HepG2 (cell line): Measurements from ENCODE around the gene TBL3. TPM values are rescaled to one million over a fixed set of nuclear protein-coding genes. Genes with fewer than 3 reads are reported as not detected.

Experiments
- FOSL2 ChIP-seq: sonication (generic); formaldehyde crosslinking; IDR thresholded peaks from 2 replicates; pipeline ENCODE4 v1.4.0; 2020; ENCODE audit warnings: missing genetic modification reagents
- GATAD1 ChIP-seq: IDR thresholded peaks from 2 replicates; pipeline ENCODE4 v1.6.1; 2016; ENCODE audit warnings: missing genetic modification reagents, missing compliant biosample characterization
- GZF1 ChIP-seq: sonication (generic); formaldehyde crosslinking; IDR thresholded peaks from 2 replicates; pipeline ENCODE4 v1.5.1; 2020; ENCODE audit warnings: mild to moderate bottlenecking, missing genetic modification reagents
- HNRNPL ChIP-seq: fragments of 200-400 bp; formaldehyde crosslinking; IDR thresholded peaks from 2 replicates; pipeline ENCODE4 v1.6.1; 2017; ENCODE audit warnings: mild to moderate bottlenecking, low read depth, low read length
- MED8 ChIP-seq: sonication (generic); formaldehyde crosslinking; IDR thresholded peaks from 2 replicates; pipeline ENCODE4 v1.8.1; 2023; ENCODE audit warnings: mild to moderate bottlenecking, missing genetic modification reagents; ENCODE audit not compliant: insufficient replicate concordance
- NR2F2 ChIP-seq: IDR thresholded peaks from 2 replicates; pipeline ENCODE4 v1.6.1; 2012; ENCODE audit warnings: low read depth, inconsistent platforms, borderline replicate concordance
- PAXIP1 ChIP-seq: sonication (generic); formaldehyde crosslinking; conservative IDR thresholded peaks from 2 replicates; pipeline ENCODE4 v1.4.0; 2020; ENCODE audit warnings: mild to moderate bottlenecking, missing genetic modification reagents, moderate library complexity
- SALL1 ChIP-seq: sonication (generic); formaldehyde crosslinking; IDR thresholded peaks from 2 replicates; pipeline ENCODE4 v1.8.0; 2022; ENCODE audit warnings: mild to moderate bottlenecking, missing genetic modification reagents
- SNAPC2 ChIP-seq: sonication (generic); formaldehyde crosslinking; IDR thresholded peaks from 2 replicates; pipeline ENCODE4 v1.8.1; 2022; ENCODE audit warnings: mild to moderate bottlenecking, missing genetic modification reagents
- STAG1 ChIP-seq: sonication (generic); formaldehyde crosslinking; IDR thresholded peaks from 2 replicates; pipeline ENCODE4 v1.4.0; 2020; ENCODE audit warnings: missing genetic modification reagents
- TBX2 ChIP-seq: sonication (generic); formaldehyde crosslinking; IDR thresholded peaks from 2 replicates; pipeline ENCODE4 v1.5.0; 2020; ENCODE audit warnings: missing genetic modification reagents, mild to moderate bottlenecking, borderline replicate concordance
- TERF1 ChIP-seq: sonication (generic); formaldehyde crosslinking; IDR thresholded peaks from 2 replicates; pipeline ENCODE4 v1.8.0; 2022; ENCODE audit warnings: mild to moderate bottlenecking, missing genetic modification reagents, moderate library complexity
- UBTF ChIP-seq: sonication (generic); formaldehyde crosslinking; IDR thresholded peaks from 2 replicates; pipeline ENCODE4 v1.4.0; 2020; ENCODE audit warnings: mild to moderate bottlenecking, missing genetic modification reagents
- YY1 ChIP-seq: IDR thresholded peaks from 2 replicates; pipeline ENCODE4 v1.6.1; 2011; ENCODE audit warnings: low read length, low read depth, moderate library complexity, mild to moderate bottlenecking; ENCODE audit not compliant: insufficient read depth, insufficient replicate concordance
- ZBTB38 ChIP-seq: sonication (generic); formaldehyde crosslinking; IDR thresholded peaks from 2 replicates; pipeline ENCODE4 v1.5.1; 2020; ENCODE audit warnings: mild to moderate bottlenecking, missing genetic modification reagents
- ZBTB7B ChIP-seq: sonication (generic); formaldehyde crosslinking; IDR thresholded peaks from 2 replicates; pipeline ENCODE4 v1.4.0; 2020; ENCODE audit warnings: missing genetic modification reagents
- ZFP37 ChIP-seq: sonication (generic); formaldehyde crosslinking; IDR thresholded peaks from 2 replicates; pipeline ENCODE4 v1.4.0; 2020; ENCODE audit warnings: missing genetic modification reagents, borderline replicate concordance
- ZNF230 ChIP-seq: sonication (generic); formaldehyde crosslinking; IDR thresholded peaks from 2 replicates; pipeline ENCODE4 v1.4.0; 2020; ENCODE audit warnings: mild to moderate bottlenecking, missing genetic modification reagents
- ZNF343 ChIP-seq: sonication (generic); formaldehyde crosslinking; IDR thresholded peaks from 2 replicates; pipeline ENCODE4 v1.4.0; 2020; ENCODE audit warnings: mild to moderate bottlenecking, missing genetic modification reagents
- ZNF598 ChIP-seq: sonication (generic); formaldehyde crosslinking; IDR thresholded peaks from 2 replicates; pipeline ENCODE4 v1.5.1; 2020; ENCODE audit warnings: mild to moderate bottlenecking, missing genetic modification reagents, borderline replicate concordance
- ZNF674 ChIP-seq: sonication (generic); formaldehyde crosslinking; IDR thresholded peaks from 2 replicates; pipeline ENCODE4 v1.5.0; 2020; ENCODE audit warnings: low read depth, mild to moderate bottlenecking, missing genetic modification reagents
- ZNF747 ChIP-seq: sonication (generic); formaldehyde crosslinking; IDR thresholded peaks from 2 replicates; pipeline ENCODE4 v1.8.1; 2023; ENCODE audit warnings: missing genetic modification reagents, mild to moderate bottlenecking, borderline replicate concordance
- ZNF879 ChIP-seq: sonication (generic); formaldehyde crosslinking; IDR thresholded peaks from 2 replicates; pipeline ENCODE4 v1.8.1; 2023; ENCODE audit warnings: missing genetic modification reagents
- polyA plus RNA-seq, 8 experiments: library from polyadenylated mRNA; depleted of rRNA in 3 of 8; stranded (reverse) in 7 of 8; unstranded in 1 of 8; fragments of >200 nt; fragmentation: Illumina TruSeq in 4 of 8; extraction: Trizol in 4 of 8; gene quantifications; 2 replicates each; pipeline versions ENCODE4 v1.2.1 to v1.2.3, GENCODE V29; 2011 to 2016; ENCODE audit warnings: low read depth in 4 of 8, missing spikeins in 1 of 8, mixed read lengths in 1 of 8; ENCODE audit not compliant: insufficient read depth in 1 of 8
- total RNA-seq, 5 experiments: library from RNA; depleted of rRNA; stranded (reverse); fragments of >200 nt; fragmentation: Illumina TruSeq; extraction: Trizol; gene quantifications; 2 replicates each; pipeline ENCODE4 v1.2.3, GENCODE V29; 2016; ENCODE audit warnings: low read depth in 1 of 5

TBL3 gene
- total and polyA plus RNA-seq, 2 of the 13 experiments (the other 11 are each of a cell fraction or from before 2014, with no cell fraction given), result 16.8 to 38.0 TPM

GRCh38 chr16:2023092-2024031 is 51.5 kb downstream of the TBL3 start (continued):
- TF ChIP-seq TERF1 (CRISPR knock-in tag) (no peak), SALL1 (peak; percentile 55), ZNF747 (CRISPR knock-in tag) (peak; percentile 90), ZNF879 (CRISPR knock-in tag) (no peak), ZNF230 (CRISPR knock-in tag) (no peak; the same call in 1 of the 2 replicates), ZNF598 (no peak), ZNF674 (CRISPR knock-in tag) (no peak), NR2F2 (no peak), ZBTB7B (CRISPR knock-in tag) (peak; percentile 56; the same call in 1 of the 2 replicates), ZNF343 (CRISPR knock-in tag) (no peak), UBTF (CRISPR knock-in tag) (peak; percentile 3; the same call in 1 of the 2 replicates), FOSL2 (peak; percentile 40; the same call in 1 of the 2 replicates), GATAD1 (CRISPR knock-in tag) (peak; percentile 81), PAXIP1 (CRISPR knock-in tag) (peak; percentile 20), SNAPC2 (CRISPR knock-in tag) (no peak), ZFP37 (CRISPR knock-in tag) (0 out of 2 replicates have a peak, but pooled peaks have one; percentile 43), TBX2 (peak; percentile 81), HNRNPL (0 out of 2 replicates have a peak, but pooled peaks have one; percentile 40), ZBTB38 (CRISPR knock-in tag) (peak; percentile 79), STAG1 (peak; percentile 96), MED8 (peak; percentile 27), GZF1 (CRISPR knock-in tag) (peak; percentile 75; the same call in 1 of the 2 replicates), YY1 (peak; percentile 31)
